Thyroid gland (tissue), 4 donors: ENCODE measurements around the gene IGF2R.

Source experiments
- POLR2A ChIP-seq, 2 donors: fragments of 450-650 bp; IDR thresholded peaks; one replicate each; pipeline ENCODE4 v1.6.1; 2017; ENCODE audit warnings: antibody characterized with exemption in 2 of 2, mild to moderate bottlenecking in 2 of 2, moderate library complexity in 1 of 2
- TF ChIP-seq, protein P1 (sequence below), 6 experiments: fragments of 200-600 bp in 3 of 6; fragments of 450-650 bp in 3 of 6; sonication (generic) in 3 of 6; IDR thresholded peaks; one replicate each; pipeline ENCODE4 v1.5.1; 2016 to 2019; ENCODE audit warnings: antibody characterized with exemption in 6 of 6, mild to moderate bottlenecking in 2 of 6, inconsistent platforms in 1 of 6, moderate library complexity in 1 of 6

DNA sequence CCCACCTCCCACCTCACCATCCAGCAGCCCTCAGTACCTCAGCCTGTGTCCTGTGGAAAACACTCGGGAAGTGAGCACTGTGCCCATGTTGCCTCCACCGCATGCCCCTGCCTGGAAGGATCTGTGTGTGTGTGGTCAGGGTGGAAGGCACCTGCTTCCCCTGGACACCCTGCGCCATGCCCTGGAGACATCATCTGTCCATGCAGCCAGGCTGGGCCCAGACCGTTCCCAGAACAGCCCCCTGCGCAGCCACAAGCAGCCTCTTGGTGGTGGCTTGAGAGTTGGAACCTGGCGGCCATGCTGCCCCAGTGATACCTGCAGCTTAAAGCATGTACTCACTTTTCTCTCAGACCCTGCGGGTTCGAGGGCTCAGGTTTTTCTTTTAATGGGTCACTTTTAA, 117.9 kb downstream of the IGF2R start:
- TF ChIP-seq, protein P1, sequence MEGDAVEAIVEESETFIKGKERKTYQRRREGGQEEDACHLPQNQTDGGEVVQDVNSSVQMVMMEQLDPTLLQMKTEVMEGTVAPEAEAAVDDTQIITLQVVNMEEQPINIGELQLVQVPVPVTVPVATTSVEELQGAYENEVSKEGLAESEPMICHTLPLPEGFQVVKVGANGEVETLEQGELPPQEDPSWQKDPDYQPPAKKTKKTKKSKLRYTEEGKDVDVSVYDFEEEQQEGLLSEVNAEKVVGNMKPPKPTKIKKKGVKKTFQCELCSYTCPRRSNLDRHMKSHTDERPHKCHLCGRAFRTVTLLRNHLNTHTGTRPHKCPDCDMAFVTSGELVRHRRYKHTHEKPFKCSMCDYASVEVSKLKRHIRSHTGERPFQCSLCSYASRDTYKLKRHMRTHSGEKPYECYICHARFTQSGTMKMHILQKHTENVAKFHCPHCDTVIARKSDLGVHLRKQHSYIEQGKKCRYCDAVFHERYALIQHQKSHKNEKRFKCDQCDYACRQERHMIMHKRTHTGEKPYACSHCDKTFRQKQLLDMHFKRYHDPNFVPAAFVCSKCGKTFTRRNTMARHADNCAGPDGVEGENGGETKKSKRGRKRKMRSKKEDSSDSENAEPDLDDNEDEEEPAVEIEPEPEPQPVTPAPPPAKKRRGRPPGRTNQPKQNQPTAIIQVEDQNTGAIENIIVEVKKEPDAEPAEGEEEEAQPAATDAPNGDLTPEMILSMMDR (IDR thresholded peaks at IDR 0.05), result no peak
- TF ChIP-seq POLR2A (IDR thresholded peaks at IDR 0.05), result no peak
